SU-DHL-6 (cell line): ENCODE results near the gene PSME2.

Experiments used
- CTCF ChIP-seq: fragments of 200-600 bp; sonication (generic); IDR thresholded peaks from one replicate; pipeline ENCODE4 v1.5.1; 2017; ENCODE audit warnings: antibody characterized with exemption, mild to moderate bottlenecking, low read length, moderate library complexity; ENCODE audit not compliant: insufficient read depth, poor library complexity, severe bottlenecking
- EZH2phosphoT487 ChIP-seq: fragments of 200-600 bp; sonication (generic), shearing (Covaris generic); conservative IDR thresholded peaks from 2 replicates; pipeline ENCODE4 v1.6.1; 2018; ENCODE audit warnings: mild to moderate bottlenecking, antibody characterized with exemption, low read length, moderate library complexity, mixed read lengths

- no peak for TF ChIP-seq CTCF
- no peak for TF ChIP-seq EZH2phosphoT487
These were observed 35.1 kb upstream of the PSME2 start for GRCh38 chr14:24181371-24182077.
